IPS-18a (cell line): ENCODE data around the gene LEF1.

ENCODE experiments used
- H3K27ac ChIP-seq: one replicate; pipeline ENCODE4 v1.5.1; 2013; ENCODE audit warnings: low read length
- H3K27me3 ChIP-seq: one replicate; pipeline ENCODE4 v1.6.1; 2013; ENCODE audit warnings: mild to moderate bottlenecking, low read length; ENCODE audit not compliant: control insufficient read depth, insufficient read depth
- H3K36me3 ChIP-seq: one replicate; pipeline ENCODE4 v1.6.1; 2013; ENCODE audit warnings: low read depth, low read length; ENCODE audit not compliant: control insufficient read depth
- H3K4me1 ChIP-seq: one replicate; pipeline ENCODE4 v1.6.1; 2013; ENCODE audit warnings: low read depth, low read length; ENCODE audit not compliant: control insufficient read depth
- H3K4me3 ChIP-seq: one replicate; pipeline ENCODE4 v1.5.1; 2013; ENCODE audit warnings: low read length
- H3K9ac ChIP-seq: one replicate; pipeline ENCODE4 v1.6.1; 2013; ENCODE audit warnings: mild to moderate bottlenecking, low read length, moderate library complexity
- H3K9me3 ChIP-seq: one replicate; pipeline ENCODE4 v1.6.1; 2013; ENCODE audit warnings: low read depth, low read length; ENCODE audit not compliant: control insufficient read depth

LEF1 gene

GRCh38 chr4:108173599-108174057, 4.9 kb upstream of the LEF1 start:
- peak overlapping the region; percentile 51 for H3K4me3 ChIP-seq
- H3K4me1 ChIP-seq, result peaks cover 23% of the 10 kb centered on the region
- peaks cover 81% of the 10 kb centered on the region for H3K27me3 ChIP-seq
- H3K9me3 ChIP-seq, result no peaks in the 10 kb centered on the region
- no peaks in the 10 kb centered on the region for H3K36me3 ChIP-seq
- H3K27ac ChIP-seq, result no peak overlapping the region
- no peak overlapping the region for H3K9ac ChIP-seq

DNA sequence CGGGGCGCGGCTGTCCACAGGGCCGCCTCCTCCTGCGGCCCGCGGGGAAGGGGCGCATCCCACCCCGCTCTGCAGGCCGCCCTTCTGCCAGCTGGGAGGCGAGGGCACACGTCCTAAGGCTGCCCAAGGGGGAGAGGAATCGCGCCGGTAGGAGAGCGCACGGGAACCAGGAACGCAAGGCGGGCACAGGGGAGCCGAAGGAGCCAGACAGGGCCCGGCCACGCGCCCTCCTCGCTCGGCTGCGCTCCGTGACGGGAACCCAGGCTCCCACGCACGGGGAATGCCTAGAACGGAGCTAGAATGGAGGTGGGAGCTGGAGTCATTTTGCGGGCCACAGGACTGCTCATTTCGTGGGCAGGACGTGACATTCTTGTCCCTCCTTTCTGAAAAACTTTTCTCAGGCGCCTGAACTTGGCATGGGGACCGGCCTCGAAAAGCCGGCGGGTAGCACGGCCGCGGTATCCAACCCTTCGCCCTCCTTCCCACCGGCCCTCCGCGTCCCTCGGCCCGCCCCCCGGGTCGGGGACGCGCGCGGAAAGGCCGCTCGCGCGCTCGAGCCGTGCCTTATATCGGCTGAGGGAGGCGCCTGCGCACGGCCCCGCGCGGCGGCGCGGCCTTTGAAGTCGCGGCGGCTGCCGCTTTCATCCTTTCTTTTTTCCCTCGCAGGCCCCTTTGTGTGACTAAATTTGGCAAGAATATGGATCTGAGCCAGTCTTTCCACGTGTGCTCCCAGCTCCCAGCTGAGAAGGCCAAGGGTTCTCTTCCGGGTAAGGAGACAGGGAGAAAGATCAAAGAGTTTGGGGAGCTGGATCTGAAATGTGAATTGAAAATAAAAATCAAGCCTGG, 4.2 kb upstream of the LEF1 start:
- Histone ChIP-seq H3K9me3 (no peaks in the 10 kb centered on the region), H3K4me3 (peak overlapping the region; percentile 51), H3K36me3 (no peaks in the 10 kb centered on the region), H3K27ac (no peak overlapping the region), H3K27me3 (peaks cover 88% of the 10 kb centered on the region), H3K9ac (no peak overlapping the region), H3K4me1 (peaks cover 23% of the 10 kb centered on the region)

GRCh38 chr4:108172231-108172752, 3.6 kb upstream of the LEF1 start:
- H3K9ac ChIP-seq, result peak overlapping the region; percentile 41
- H3K27ac ChIP-seq, result no peak overlapping the region
- peak overlapping the region; percentile 51 for H3K4me3 ChIP-seq
- H3K9me3 ChIP-seq, result no peaks in the 10 kb centered on the region
- peaks cover 94% of the 10 kb centered on the region for H3K27me3 ChIP-seq
- H3K4me1 ChIP-seq, result peaks cover 23% of the 10 kb centered on the region
- H3K36me3 ChIP-seq, result no peaks in the 10 kb centered on the region

DNA sequence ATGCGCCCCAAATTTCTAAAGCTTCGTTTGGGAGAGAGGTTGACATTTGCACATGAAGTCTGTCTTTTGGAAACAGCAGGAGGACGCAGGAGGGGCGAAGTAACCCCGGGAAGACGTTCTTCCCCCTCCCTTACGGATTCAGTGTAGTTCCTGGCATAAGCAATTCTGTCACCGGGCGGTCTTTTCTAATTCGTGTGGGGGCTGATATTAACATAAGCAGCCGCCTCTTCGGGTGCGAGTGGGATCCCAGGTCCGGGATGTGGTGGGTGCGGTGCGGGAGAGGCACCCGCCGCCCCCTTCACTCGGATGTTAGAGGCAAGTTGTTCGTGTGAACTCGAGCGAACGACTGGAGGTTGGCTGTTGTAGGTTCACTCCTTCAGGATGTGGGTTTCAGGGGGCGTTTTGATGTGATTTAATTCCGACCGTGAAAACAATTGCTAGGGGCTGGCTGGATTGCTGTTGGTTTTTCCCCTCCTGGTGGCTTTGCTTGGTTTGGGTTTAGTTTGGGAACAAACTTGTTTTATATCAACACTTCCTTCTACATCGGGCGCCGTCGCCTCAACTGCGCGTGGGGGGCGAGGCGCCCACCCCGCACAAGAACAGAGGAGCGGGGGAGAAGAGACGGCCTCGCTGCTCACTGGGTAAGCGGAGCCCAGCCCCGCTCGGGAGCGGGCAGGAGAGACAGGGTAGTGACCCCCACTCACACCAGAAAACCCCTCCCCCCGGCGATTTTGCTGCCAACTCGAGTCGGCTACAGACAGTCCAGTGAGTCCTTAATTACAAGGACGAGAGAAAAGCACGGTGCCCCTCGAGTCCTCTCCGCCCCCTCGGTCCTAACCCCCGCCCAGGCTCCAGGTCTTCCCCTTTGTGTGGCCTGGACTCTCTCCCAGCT, 2.9 kb upstream of the LEF1 start:
- peaks cover 99% of the 10 kb centered on the region for H3K27me3 ChIP-seq
- H3K4me1 ChIP-seq, result peaks cover 26% of the 10 kb centered on the region
- H3K36me3 ChIP-seq, result no peaks in the 10 kb centered on the region
- no peaks in the 10 kb centered on the region for H3K9me3 ChIP-seq
- peak overlapping the region; percentile 41 for H3K9ac ChIP-seq
- H3K27ac ChIP-seq, result no peak overlapping the region
- H3K4me3 ChIP-seq, result peak overlapping the region; percentile 51

DNA sequence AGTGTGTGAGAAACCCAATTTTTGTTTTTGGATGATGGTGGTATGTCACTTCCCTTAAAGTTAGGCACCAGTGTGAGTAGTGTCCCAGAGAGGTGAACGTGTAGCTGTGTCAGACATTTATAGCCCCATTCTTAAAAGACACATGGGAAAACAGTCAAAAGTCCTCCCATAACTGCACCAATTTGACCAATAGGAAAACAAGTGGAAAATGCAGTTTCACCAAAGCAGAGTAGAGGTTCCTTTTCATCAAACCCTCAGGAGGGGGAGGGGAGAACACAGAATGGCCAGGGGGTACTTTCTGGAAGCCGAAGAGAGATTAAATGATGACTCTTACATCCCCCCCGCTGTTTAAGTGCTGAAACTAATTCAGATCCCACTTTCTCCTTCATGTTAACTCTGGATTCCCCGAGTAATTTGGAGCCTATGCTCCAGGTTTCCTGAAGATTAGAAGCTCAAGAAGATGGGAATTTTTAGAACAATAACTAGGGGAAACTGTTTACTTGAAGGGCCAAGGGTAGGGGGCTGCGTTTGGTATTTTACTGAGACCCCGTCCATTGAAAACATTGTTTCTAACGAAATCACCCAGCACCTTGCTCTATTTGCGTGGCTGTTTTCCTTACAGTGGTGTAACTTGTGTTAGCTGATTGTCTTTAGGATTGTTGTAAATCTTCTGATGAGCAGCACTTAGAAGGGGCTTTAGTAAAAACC, 2.1 kb upstream of the LEF1 start:
- Histone ChIP-seq H3K27ac (no peak overlapping the region), H3K9ac (no peak overlapping the region), H3K27me3 (peaks cover 99% of the 10 kb centered on the region), H3K4me3 (peak overlapping the region; percentile 51), H3K4me1 (peaks cover 32% of the 10 kb centered on the region), H3K36me3 (no peaks in the 10 kb centered on the region), H3K9me3 (no peaks in the 10 kb centered on the region)

- H3K27me3 ChIP-seq, result peaks cover 99% of the 10 kb centered on the region
- peaks cover 34% of the 10 kb centered on the region for H3K4me1 ChIP-seq
- no peak overlapping the region for H3K27ac ChIP-seq
These were observed 932 bp upstream of the LEF1 start for GRCh38 chr4:108169664-108170063.

GRCh38 chr4:108168160-108168670, 517 bp downstream of the LEF1 start:
- Histone ChIP-seq H3K4me3 (peak overlapping the region; percentile 81), H3K4me1 (peaks cover 31% of the 10 kb centered on the region), H3K9me3 (no peaks in the 10 kb centered on the region), H3K9ac (peak overlapping the region; percentile 67), H3K27ac (no peak overlapping the region), H3K27me3 (peaks cover 99% of the 10 kb centered on the region), H3K36me3 (no peaks in the 10 kb centered on the region)

More at GRCh38 chr4:108169664-108170063, 932 bp upstream of the LEF1 start:
- Histone ChIP-seq H3K36me3 (no peaks in the 10 kb centered on the region), H3K9ac (no peak overlapping the region), H3K4me3 (peak overlapping the region; percentile 81), H3K9me3 (no peaks in the 10 kb centered on the region)

- H3K36me3 ChIP-seq, result no peaks in the 10 kb centered on the region
- H3K9ac ChIP-seq, result peak overlapping the region; percentile 16
- H3K9me3 ChIP-seq, result no peaks in the 10 kb centered on the region
- H3K27me3 ChIP-seq, result peaks cover 99% of the 10 kb centered on the region
- H3K4me3 ChIP-seq, result peak overlapping the region; percentile 73
- H3K27ac ChIP-seq, result no peak overlapping the region
- H3K4me1 ChIP-seq, result peaks cover 31% of the 10 kb centered on the region
These were observed 2.1 kb downstream of the LEF1 start for GRCh38 chr4:108166441-108167315.

DNA sequence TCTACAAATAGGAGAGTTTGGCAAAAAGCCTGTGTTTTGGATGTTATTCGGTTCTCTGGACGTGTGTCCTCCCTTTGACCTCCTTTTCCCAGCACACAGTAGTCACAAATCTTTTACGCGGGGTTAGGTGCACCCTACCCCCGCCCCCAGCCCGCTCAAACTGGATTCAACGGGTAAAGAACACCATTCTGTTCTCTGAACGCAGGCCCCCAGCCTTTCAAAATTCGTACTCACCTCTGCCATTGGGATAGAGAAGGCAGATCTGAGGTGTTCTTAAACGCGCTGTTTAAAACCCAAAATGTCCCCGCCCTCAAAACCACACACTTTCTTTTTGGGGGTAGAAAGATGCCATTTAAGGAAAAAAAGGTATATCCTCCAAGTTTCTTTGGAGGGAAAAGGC, 2.7 kb downstream of the LEF1 start:
- H3K27me3 ChIP-seq, result peaks cover 93% of the 10 kb centered on the region
- peak overlapping the region; percentile 73 for H3K4me3 ChIP-seq
- no peak overlapping the region for H3K27ac ChIP-seq
- H3K4me1 ChIP-seq, result peaks cover 33% of the 10 kb centered on the region
- H3K9ac ChIP-seq, result no peak overlapping the region
- H3K36me3 ChIP-seq, result no peaks in the 10 kb centered on the region
- no peaks in the 10 kb centered on the region for H3K9me3 ChIP-seq

- Histone ChIP-seq H3K9ac (no peak overlapping the region), H3K9me3 (no peaks in the 10 kb centered on the region), H3K4me3 (peak overlapping the region; percentile 73), H3K36me3 (no peaks in the 10 kb centered on the region), H3K4me1 (peaks cover 33% of the 10 kb centered on the region), H3K27me3 (peaks cover 89% of the 10 kb centered on the region), H3K27ac (no peak overlapping the region)
These were observed 3.1 kb downstream of the LEF1 start for GRCh38 chr4:108165586-108165985.
